ENCODE data around the gene SMAD4. TPM values are rescaled to one million over a fixed set of nuclear protein-coding genes. Genes with fewer than 3 reads are reported as not detected.
A peak's percentile ranks its signal among the peaks of the same experiment; 100 is the strongest.
"Not testable (repeated sequence)": the region's sequence is repeated elsewhere in the genome, so short reads cannot be mapped to it uniquely, and the experiment has no call there.

Gene SMAD4
- total RNA-seq (2014; rRNA removed; shearing (Covaris generic)), result 45.8 and 57.2 TPM in 2 replicates

DNA sequence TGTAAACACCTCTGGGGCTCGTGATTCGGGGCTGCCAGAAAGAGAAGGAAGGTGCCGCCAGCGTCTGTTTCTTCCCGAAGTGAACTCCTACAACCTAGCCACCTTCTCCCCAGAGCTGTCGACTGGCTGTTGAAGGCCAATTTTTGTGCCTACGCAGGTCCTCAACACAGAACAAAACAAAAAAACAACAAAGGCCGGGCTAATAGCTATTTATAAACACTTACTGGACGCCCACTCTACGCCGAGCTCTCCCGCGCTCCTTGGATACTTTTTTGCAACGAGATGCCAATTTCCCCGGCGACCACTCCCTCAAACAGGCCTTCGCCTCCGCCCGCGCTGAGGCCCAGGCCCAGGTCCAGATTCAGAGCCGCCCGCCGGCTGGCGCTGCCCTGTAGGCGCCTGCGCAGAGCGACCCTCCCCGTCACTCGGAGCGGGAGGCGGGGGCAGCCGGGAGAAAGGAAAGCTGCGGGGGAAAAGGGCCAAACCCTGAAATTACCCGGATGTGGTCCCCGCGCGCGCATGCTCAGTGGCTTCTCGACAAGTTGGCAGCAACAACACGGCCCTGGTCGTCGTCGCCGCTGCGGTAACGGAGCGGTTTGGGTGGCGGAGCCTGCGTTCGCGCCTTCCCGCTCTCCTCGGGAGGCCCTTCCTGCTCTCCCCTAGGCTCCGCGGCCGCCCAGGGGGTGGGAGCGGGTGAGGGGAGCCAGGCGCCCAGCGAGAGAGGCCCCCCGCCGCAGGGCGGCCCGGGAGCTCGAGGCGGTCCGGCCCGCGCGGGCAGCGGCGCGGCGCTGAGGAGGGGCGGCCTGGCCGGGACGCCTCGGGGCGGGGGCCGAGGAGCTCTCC lies at the start of gene SMAD4:
Gene SMAD4, plus strand, starts transcription at position 520 of the 843 bp plus-strand sequence. CDS start 16,834 bp downstream, outside the sequence.
- peak; percentile 91 for DNase-seq (ENCODE audit: low read depth)

GRCh38 chr18:50981381-50981780 lies 48.6 kb upstream of the SMAD4 start:
- no peak for DNase-seq (ENCODE audit: low read depth)

GRCh38 chr18:50982086-50982801 lies 47.8 kb upstream of the SMAD4 start:
- DNase-seq (ENCODE audit: low read depth), result no peak

- no peak for DNase-seq (ENCODE audit: low read depth)
Observed at GRCh38 chr18:50982802-50983179, 47.2 kb upstream of the SMAD4 start.

DNA sequence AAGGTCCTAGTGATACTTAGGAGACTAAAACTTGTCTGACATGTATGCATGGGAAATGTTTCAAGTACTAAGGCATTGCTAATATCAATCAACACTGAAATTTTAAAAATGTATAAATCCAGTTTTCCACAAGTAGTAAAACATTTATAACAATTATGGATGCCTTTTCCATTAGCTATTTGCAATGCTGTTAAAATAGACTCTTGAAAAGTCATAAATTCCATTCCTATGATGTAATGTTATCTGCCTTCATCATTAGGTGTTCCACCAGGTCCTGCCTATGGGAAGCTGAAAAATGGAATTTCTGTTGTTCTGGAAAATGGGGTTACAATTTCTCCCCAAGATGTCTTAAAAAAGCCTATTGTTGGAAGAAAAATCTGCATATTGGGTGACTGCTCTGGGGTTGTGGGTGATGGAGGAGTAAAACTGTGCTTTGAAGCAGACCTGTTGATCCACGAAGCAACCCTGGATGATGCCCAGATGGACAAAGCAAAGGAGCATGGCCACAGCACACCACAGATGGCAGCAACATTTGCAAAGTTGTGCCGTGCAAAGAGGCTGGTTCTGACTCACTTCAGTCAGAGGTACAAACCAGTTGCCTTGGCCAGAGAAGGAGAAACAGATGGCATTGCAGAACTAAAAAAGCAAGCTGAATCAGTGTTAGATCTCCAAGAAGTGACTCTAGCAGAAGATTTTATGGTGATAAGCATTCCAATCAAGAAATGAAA lies 43.5 kb upstream of the SMAD4 start:
- peak; percentile 80 for DNase-seq (ENCODE audit: low read depth)

GRCh38 chr18:50987261-50987660 lies 42.8 kb upstream of the SMAD4 start:
- no peak for DNase-seq (ENCODE audit: low read depth)

GRCh38 chr18:50989711-50990110 lies 40.3 kb upstream of the SMAD4 start:
- DNase-seq (ENCODE audit: low read depth), result no peak

DNA sequence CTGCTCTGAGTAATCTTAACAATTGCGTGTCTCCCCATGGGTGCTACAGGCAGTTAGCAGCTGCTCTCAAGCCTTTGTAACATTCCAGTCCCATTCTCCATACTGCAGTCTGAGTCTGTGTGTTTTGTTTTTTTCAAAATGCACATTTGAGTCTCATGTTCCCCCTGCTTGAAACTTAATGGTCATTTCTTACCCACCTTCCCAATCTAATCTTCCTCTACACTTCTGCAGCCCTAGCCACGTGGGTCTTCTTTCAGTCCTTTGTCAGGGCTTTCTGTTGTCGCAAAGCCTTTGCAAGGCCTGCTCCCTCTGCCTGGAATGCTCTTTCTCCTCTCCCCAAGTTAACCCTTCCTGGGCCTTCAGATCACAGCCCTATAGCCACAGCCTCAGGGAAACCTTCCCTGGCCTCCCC lies 37.7 kb upstream of the SMAD4 start:
- DNase-seq (ENCODE audit: low read depth), result no peak

DNA sequence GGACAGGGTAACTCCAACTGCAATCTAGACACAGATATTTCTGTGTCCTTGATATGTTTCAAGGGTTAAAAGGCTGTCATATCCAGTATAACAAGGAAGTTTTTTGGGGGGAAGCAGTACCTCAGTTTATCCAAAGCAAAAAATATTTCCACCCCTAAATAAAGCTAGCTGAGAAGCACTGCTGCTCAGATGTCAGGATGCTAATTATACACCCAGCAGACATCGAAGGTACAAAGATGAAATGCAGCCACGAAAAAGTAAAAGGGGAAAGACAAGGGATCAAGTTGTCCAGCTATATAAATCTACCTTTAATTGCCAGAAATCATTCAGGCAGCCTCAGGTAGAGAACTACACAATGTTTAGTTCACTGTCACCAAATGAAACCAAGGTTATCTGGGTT lies 36.0 kb upstream of the SMAD4 start:
- DNase-seq (ENCODE audit: low read depth), result no peak

DNA sequence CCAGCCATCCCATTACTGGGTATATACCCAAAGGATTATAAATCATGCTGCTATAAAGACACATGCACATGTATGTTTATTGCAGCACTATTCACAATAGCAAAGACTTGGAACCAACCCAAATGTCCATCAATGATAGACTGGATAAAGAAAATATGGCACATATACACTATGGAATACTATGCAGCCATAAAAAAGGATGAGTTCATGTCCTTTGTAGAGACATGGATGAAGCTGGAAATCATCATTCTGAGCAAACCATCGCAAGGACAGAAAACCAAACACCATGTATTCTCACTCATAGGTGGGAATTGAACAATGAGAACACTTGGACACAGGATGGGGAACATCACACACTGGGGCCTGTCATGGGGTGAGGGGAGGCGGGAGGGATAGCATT lies 26.8 kb upstream of the SMAD4 start:
- DNase-seq (ENCODE audit: low read depth), result not testable (repeated sequence)

- peak; percentile 3 for DNase-seq (ENCODE audit: low read depth)
Observed at GRCh38 chr18:51006061-51006818, 23.8 kb upstream of the SMAD4 start.

DNA sequence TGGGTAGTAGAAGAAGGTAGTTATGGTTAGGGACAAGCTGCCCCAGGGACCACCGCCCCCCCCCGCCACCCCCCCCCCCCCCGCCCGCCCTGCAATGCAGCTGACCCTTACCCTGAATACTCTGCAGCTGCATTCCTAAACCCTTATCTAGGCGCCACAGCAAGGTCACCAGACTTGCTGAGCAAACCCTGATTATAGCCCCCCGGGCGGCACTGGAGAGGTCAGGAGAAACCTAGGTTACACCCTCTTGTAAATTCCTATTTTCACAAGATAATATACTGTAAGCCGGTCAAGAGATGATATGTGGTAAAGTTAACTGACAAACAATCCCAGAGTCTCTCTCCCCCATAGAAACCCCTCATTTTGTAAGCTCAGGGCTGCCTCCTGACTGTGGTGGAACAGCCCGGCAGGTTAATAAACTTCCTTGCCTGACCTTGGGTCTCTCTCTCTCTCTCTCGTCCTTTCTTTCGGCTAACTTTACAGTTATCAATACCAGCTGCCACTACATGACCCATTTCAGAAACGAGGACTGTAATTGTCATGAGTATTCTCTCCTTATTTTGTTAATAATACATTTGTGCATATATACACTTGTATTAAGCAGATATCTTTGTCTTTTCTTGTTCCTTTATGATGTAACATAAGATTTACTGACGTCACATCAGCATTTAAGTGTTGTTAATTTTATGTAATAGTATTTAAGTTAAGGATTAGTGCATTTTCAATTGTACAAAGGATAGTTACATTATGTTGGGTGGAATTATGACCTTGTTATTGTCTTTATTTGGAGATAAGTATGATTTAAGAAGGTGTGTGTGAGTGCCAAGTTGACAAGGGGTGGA lies 22.8 kb upstream of the SMAD4 start:
- no peak for DNase-seq (ENCODE audit: low read depth)

DNA sequence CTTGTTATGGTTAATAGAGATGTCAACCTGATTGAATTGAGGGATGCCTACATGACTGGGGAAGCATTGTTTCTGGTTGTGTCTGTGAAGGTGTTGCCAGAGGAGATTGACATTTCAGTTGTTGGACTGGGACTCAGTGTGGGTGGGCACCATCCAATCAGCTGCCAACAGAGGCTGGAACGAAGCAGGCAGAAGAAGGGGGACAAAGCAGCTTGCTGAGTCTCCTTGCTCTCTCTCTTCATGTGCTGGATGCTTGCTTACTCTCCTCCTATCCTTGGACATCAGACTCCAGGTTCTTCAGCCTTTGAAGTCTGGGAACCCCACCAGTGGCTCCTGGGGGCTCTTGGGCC lies 22.2 kb upstream of the SMAD4 start:
- no peak for DNase-seq (ENCODE audit: low read depth)

- DNase-seq (ENCODE audit: low read depth), result peak; percentile 1
Observed at GRCh38 chr18:51009072-51009471, 20.9 kb upstream of the SMAD4 start.

GRCh38 chr18:51010218-51010617 lies 19.8 kb upstream of the SMAD4 start:
- DNase-seq (ENCODE audit: low read depth), result no peak

- no peak for DNase-seq (ENCODE audit: low read depth)
Observed at GRCh38 chr18:51011709-51012108, 18.3 kb upstream of the SMAD4 start.

DNA sequence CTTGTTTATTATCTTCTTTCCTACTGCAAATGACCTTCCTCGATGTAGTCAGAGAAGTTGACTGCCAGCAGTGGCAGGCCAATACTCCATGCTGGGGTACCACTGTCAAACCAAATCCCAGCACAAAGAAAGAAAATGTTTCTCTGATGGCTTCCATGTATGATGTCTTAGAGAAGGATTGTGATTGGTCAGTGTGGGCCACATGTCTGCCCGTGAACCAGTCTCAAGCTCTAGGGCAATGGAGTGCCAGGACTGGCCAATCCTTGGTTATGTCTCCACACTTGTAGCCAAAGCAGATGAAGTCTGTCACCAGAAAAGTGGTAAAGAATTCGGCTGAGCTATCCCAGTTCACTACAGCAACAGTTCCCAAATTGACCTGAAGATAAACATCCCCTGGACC lies 17.6 kb upstream of the SMAD4 start:
- no peak for DNase-seq (ENCODE audit: low read depth)

DNA sequence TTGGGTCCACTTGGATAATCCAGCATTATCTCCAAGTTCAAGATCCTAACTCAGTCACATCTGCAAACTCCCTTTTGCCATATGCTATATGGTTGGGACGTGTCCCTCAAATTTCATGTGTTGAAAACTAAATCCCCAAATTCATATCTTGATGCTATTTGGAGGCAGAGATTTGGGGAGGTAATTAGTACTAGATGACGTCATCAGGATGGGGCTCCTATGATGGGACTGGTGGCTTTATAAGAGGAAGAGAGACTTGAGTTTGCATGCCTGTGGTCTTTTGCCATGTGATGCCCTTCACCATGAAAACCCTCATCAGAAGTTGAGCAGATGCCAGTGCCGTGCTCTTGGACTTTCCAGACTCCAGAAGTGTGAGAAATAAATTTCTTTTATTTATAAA lies 16.8 kb upstream of the SMAD4 start:
- no peak for DNase-seq (ENCODE audit: low read depth)

- DNase-seq (ENCODE audit: low read depth), result peak; percentile 2
Observed at GRCh38 chr18:51017140-51017879, 12.7 kb upstream of the SMAD4 start.

DNA sequence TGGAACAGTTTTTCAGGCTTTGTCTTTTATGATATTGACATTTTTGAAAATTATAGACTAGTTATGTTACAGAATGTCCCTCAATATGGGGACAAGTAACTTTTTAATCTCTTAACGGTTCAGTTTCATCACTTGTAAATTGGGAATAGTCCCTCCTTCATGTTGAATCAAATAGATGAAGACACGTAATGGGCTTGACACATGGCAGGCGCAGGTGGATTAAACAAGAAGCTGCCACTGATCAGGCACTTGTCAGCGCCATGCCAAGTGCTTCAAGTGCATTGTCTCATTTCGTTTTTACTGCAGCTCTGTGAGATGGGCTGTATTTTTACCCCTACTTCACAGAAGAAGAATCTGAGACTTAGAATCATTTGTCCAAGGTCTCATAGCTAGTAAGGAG lies 9.5 kb upstream of the SMAD4 start:
- no peak for DNase-seq (ENCODE audit: low read depth)

Measured in RPMI7951 (cell line).